Loucy (cell line): ENCODE results near the gene TPCN1.

Experiments used
- H2AFZ ChIP-seq: fragments of 200-600 bp; sonication (generic); 2 replicates; pipeline ENCODE4 v1.6.0; 2016; ENCODE audit warnings: antibody characterized with exemption, mild to moderate bottlenecking, low read length, moderate library complexity
- H3F3A ChIP-seq: fragments of 200-600 bp; 2 replicates; pipeline ENCODE4 v1.6.0; 2016; ENCODE audit warnings: antibody characterized with exemption, low read depth, mild to moderate bottlenecking
- H3K27me3 ChIP-seq: fragments of 200-600 bp; sonication (generic); 2 replicates; pipeline ENCODE4 v1.6.1; 2014; ENCODE audit warnings: low read length, mild to moderate bottlenecking; ENCODE audit not compliant: insufficient read depth, poor library complexity, severe bottlenecking
- H3K36me3 ChIP-seq: fragments of 200-600 bp; sonication (generic); 2 replicates; pipeline ENCODE4 v1.6.1; 2016; ENCODE audit warnings: low read length; ENCODE audit not compliant: insufficient read depth
- H3K4me1 ChIP-seq: fragments of 200-600 bp; sonication (generic); 2 replicates; pipeline ENCODE4 v1.5.1; 2014; ENCODE audit warnings: low read length, mild to moderate bottlenecking; ENCODE audit not compliant: insufficient read depth, poor library complexity, severe bottlenecking
- H3K4me2 ChIP-seq: fragments of 200-600 bp; sonication (generic); 2 replicates; pipeline ENCODE4 v1.6.0; 2014; ENCODE audit warnings: antibody characterized with exemption, low read length, low read depth, mild to moderate bottlenecking; ENCODE audit not compliant: poor library complexity, severe bottlenecking
- H3K4me3 ChIP-seq: fragments of 200-600 bp; sonication (generic); 2 replicates; pipeline ENCODE4 v1.5.1; 2014; ENCODE audit warnings: low read length, mild to moderate bottlenecking, mixed read lengths; ENCODE audit not compliant: poor library complexity, severe bottlenecking
- H3K79me2 ChIP-seq: fragments of 200-600 bp; sonication (generic); 2 replicates; pipeline ENCODE4 v1.6.1; 2014; ENCODE audit warnings: low read length; ENCODE audit not compliant: insufficient read depth
- H3K9ac ChIP-seq: fragments of 200-600 bp; sonication (generic); 2 replicates; pipeline ENCODE4 v1.6.0; 2014; ENCODE audit warnings: mild to moderate bottlenecking, low read depth, low read length, moderate library complexity; ENCODE audit not compliant: poor library complexity, severe bottlenecking
- H3K9me2 ChIP-seq: fragments of 200-600 bp; sonication (generic); replicated peaks from 2 replicates; pipeline ENCODE4 v1.6.1; 2016; ENCODE audit warnings: low read depth, low read length, mixed read lengths
- H3K9me3 ChIP-seq: fragments of 200-600 bp; sonication (generic); 2 replicates; pipeline ENCODE4 v1.6.1; 2014; ENCODE audit warnings: mild to moderate bottlenecking, antibody characterized with exemption, low read length, low read depth; ENCODE audit not compliant: insufficient read depth
- H4K20me1 ChIP-seq: fragments of 200-600 bp; sonication (generic); 2 replicates; pipeline ENCODE4 v1.6.0; 2014; ENCODE audit warnings: antibody characterized with exemption, low read length, mild to moderate bottlenecking; ENCODE audit not compliant: insufficient read depth, poor library complexity, severe bottlenecking
- CTCF ChIP-seq: fragments of 200-600 bp; sonication (generic); conservative IDR thresholded peaks from 2 replicates; pipeline ENCODE4 v1.5.1; 2014; ENCODE audit warnings: mild to moderate bottlenecking, antibody characterized with exemption, low read length
- EZH2phosphoT487 ChIP-seq: fragments of 200-600 bp; IDR thresholded peaks from 2 replicates; pipeline ENCODE4 v1.6.1; 2018; ENCODE audit warnings: antibody characterized with exemption, mild to moderate bottlenecking, moderate library complexity, borderline replicate concordance

Gene TPCN1

GRCh38 chr12:113340061-113340460, 118.8 kb downstream of the TPCN1 start:
- Histone ChIP-seq H3F3A (no peaks in the 10 kb centered on the region), H3K9me2 (no peaks in the 10 kb centered on the region), H3K36me3 (no peaks in the 10 kb centered on the region), H3K4me3 (no peak overlapping the region), H2AFZ (no peak overlapping the region), H3K79me2 (no peaks in the 10 kb centered on the region), H3K9me3 (no peaks in the 10 kb centered on the region), H4K20me1 (no peaks in the 10 kb centered on the region), H3K9ac (no peak overlapping the region), H3K4me2 (no peak overlapping the region), H3K27me3 (no peaks in the 10 kb centered on the region), H3K4me1 (peaks cover 2% of the 10 kb centered on the region)
- TF ChIP-seq CTCF, result no peak
- TF ChIP-seq EZH2phosphoT487, result no peak

- H4K20me1 ChIP-seq, result no peaks in the 10 kb centered on the region
- no peak overlapping the region for H3K4me3 ChIP-seq
- H3K9me2 ChIP-seq, result no peaks in the 10 kb centered on the region
- H3K79me2 ChIP-seq, result no peaks in the 10 kb centered on the region
- no peak overlapping the region for H3K9ac ChIP-seq
- no peaks in the 10 kb centered on the region for H3K4me1 ChIP-seq
- H3K27me3 ChIP-seq, result no peaks in the 10 kb centered on the region
- H3K9me3 ChIP-seq, result no peaks in the 10 kb centered on the region
- TF ChIP-seq CTCF, result no peak
- TF ChIP-seq EZH2phosphoT487, result no peak
- no peak overlapping the region for H2AFZ ChIP-seq
- no peaks in the 10 kb centered on the region for H3F3A ChIP-seq
- H3K4me2 ChIP-seq, result no peak overlapping the region
- no peaks in the 10 kb centered on the region for H3K36me3 ChIP-seq
Measured at GRCh38 chr12:113341535-113341934, 120.3 kb downstream of the TPCN1 start.

GRCh38 chr12:113345318-113345717, 124.1 kb downstream of the TPCN1 start:
- Histone ChIP-seq H2AFZ (no peak overlapping the region), H3K9me2 (no peaks in the 10 kb centered on the region), H3K9me3 (no peaks in the 10 kb centered on the region), H3K27me3 (no peaks in the 10 kb centered on the region), H3K4me2 (no peak overlapping the region), H3F3A (no peaks in the 10 kb centered on the region), H4K20me1 (no peaks in the 10 kb centered on the region), H3K79me2 (no peaks in the 10 kb centered on the region), H3K9ac (no peak overlapping the region), H3K4me3 (no peak overlapping the region), H3K36me3 (no peaks in the 10 kb centered on the region), H3K4me1 (no peaks in the 10 kb centered on the region)
- TF ChIP-seq EZH2phosphoT487, result no peak
- no peak for TF ChIP-seq CTCF
